ENCODE results near the gene TRIM26.

TRIM26 gene

DNA sequence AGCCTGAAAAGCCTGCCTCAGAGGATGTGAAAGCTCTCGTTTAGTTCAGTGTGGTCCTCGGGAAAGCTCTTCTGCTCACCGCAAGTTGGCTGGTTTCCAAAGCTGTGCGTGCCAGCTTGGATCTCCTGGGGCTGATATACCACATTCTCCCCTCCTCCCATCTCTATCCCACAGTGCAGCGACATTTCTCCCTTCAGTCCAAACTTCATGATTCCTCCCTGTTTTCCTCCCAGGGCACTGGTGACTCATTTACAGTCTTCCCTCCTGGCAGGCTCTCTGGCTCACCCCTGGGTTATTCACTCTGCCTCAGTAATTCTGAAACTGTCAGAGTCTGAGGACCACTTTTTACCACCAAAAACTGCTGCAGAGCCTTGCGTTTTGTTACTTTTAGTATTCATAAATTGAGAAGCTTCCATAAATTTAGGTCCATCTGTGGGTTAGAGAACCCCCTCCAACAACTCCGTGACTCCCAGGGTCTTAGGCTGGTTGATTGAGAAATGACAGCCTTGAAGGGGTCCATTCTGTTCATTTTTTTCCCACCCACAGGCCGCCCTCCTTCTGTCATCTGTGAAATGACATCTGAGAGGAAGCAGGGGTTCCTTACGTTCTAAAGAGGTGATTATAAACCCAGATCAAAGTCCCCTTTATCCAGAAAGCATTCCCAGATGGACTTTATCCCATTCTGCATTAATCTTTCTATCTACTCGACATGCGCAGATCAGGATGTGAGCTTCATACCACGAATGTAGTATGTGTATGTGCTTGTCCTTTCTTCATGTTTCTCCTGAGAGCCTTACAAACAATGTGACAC, 58.3 kb downstream of the TRIM26 start:
- no peak for DNase-seq
- Histone ChIP-seq H3K36me3 (ENCODE audit: control insufficient read depth, insufficient read depth, low read length) (no peaks in the 10 kb centered on the region), H3K4me1 (ENCODE audit: control insufficient read depth, insufficient read depth, low read length, poor library complexity, severe bottlenecking) (no peaks in the 10 kb centered on the region), H3K9me3 (ENCODE audit: control insufficient read depth, low read length) (no peaks in the 10 kb centered on the region), H3K4me3 (ENCODE audit: insufficient read depth, low read depth, low read length, poor library complexity, severe bottlenecking) (no peak overlapping the region), H3K27ac (ENCODE audit: insufficient read depth, low read length, poor library complexity, severe bottlenecking) (no peak overlapping the region), H3K27me3 (replicated peaks; ENCODE audit: control insufficient read depth, insufficient read depth, low read length, poor library complexity, severe bottlenecking) (no peaks in the 10 kb centered on the region)

- DNase-seq: no peak
- H3K36me3 ChIP-seq (ENCODE audit: control insufficient read depth, insufficient read depth, low read length): no peaks in the 10 kb centered on the region
Measured at GRCh38 chr6:30154061-30154460, 59.1 kb downstream of the TRIM26 start.

GRCh38 chr6:30152910-30153610, 60.1 kb downstream of the TRIM26 start:
- H3K27me3 ChIP-seq (replicated peaks; ENCODE audit: control insufficient read depth, insufficient read depth, low read length, poor library complexity, severe bottlenecking): no peaks in the 10 kb centered on the region
- no peak for DNase-seq
- H3K4me3 ChIP-seq (ENCODE audit: insufficient read depth, low read depth, low read length, poor library complexity, severe bottlenecking): no peak overlapping the region
- H3K9me3 ChIP-seq (ENCODE audit: control insufficient read depth, low read length): no peaks in the 10 kb centered on the region
- H3K36me3 ChIP-seq (ENCODE audit: control insufficient read depth, insufficient read depth, low read length): no peaks in the 10 kb centered on the region
- H3K4me1 ChIP-seq (ENCODE audit: control insufficient read depth, insufficient read depth, low read length, poor library complexity, severe bottlenecking): no peaks in the 10 kb centered on the region
- no peak overlapping the region for H3K27ac ChIP-seq (ENCODE audit: insufficient read depth, low read length, poor library complexity, severe bottlenecking)

More at GRCh38 chr6:30154061-30154460, 59.1 kb downstream of the TRIM26 start:
- no peaks in the 10 kb centered on the region for H3K27me3 ChIP-seq (replicated peaks; ENCODE audit: control insufficient read depth, insufficient read depth, low read length, poor library complexity, severe bottlenecking)
- H3K4me1 ChIP-seq (ENCODE audit: control insufficient read depth, insufficient read depth, low read length, poor library complexity, severe bottlenecking): no peaks in the 10 kb centered on the region
- H3K27ac ChIP-seq (ENCODE audit: insufficient read depth, low read length, poor library complexity, severe bottlenecking): no peak overlapping the region
- no peaks in the 10 kb centered on the region for H3K9me3 ChIP-seq (ENCODE audit: control insufficient read depth, low read length)
- H3K4me3 ChIP-seq (ENCODE audit: insufficient read depth, low read depth, low read length, poor library complexity, severe bottlenecking): no peak overlapping the region

DNA sequence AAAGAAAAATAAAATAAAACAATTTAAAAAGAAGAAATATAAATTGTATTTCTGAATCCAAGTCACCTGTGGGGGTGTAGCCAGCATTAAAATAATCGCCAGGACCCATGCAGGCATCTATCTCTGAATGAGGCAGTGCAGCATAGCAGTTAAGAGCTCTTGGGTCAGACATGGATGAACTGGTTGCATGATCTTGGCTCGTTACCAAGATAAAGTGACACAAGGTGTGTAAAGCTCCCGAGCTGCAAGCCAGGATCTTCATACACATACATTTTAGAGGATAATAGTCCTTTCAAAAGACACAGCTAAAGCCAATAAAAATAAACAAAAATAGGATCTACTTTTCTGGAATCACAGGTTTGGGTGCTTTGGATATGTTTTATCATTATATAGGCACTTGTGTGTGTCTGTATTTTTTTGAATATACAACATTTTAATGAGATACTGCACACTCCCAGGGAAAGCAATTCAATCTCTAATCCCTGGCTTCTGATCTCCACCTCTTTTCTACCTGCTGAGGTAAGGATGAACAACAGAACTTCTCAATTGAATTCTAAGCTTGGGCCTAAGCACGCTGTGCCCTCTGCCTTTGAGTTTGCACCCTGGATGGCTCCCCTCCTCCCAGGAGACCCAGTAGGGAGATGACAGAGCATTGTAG, 61.1 kb downstream of the TRIM26 start:
- no peaks in the 10 kb centered on the region for H3K36me3 ChIP-seq (ENCODE audit: control insufficient read depth, insufficient read depth, low read length)
- DNase-seq: no peak
- H3K27ac ChIP-seq (ENCODE audit: insufficient read depth, low read length, poor library complexity, severe bottlenecking): no peak overlapping the region
- no peak overlapping the region for H3K4me3 ChIP-seq (ENCODE audit: insufficient read depth, low read depth, low read length, poor library complexity, severe bottlenecking)
- no peaks in the 10 kb centered on the region for H3K9me3 ChIP-seq (ENCODE audit: control insufficient read depth, low read length)
- H3K4me1 ChIP-seq (ENCODE audit: control insufficient read depth, insufficient read depth, low read length, poor library complexity, severe bottlenecking): no peaks in the 10 kb centered on the region
- peaks cover under 1% of the 10 kb centered on the region for H3K27me3 ChIP-seq (replicated peaks; ENCODE audit: control insufficient read depth, insufficient read depth, low read length, poor library complexity, severe bottlenecking)

DNA sequence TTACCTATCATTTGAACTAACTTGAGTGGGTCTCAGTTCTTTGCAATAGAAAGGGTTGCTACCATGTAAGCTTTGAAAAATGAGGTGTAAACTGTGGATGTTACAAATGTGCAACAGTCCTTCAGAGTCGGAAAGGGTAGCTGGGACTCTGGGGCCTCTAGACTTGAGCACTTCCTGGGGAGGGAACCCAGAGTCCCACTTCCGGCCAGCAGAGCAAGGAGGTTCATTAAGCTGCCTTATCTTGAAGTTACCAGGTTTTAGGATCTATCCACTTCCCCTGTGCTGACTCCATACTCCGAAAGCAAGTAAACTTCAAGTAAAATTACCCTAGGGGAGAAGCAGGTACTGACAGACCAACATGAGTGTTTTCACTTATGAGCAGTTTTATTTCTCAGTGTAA, 61.6 kb downstream of the TRIM26 start:
- Histone ChIP-seq H3K9me3 (ENCODE audit: control insufficient read depth, low read length) (no peaks in the 10 kb centered on the region), H3K4me1 (ENCODE audit: control insufficient read depth, insufficient read depth, low read length, poor library complexity, severe bottlenecking) (no peaks in the 10 kb centered on the region), H3K4me3 (ENCODE audit: insufficient read depth, low read depth, low read length, poor library complexity, severe bottlenecking) (no peak overlapping the region), H3K27ac (ENCODE audit: insufficient read depth, low read length, poor library complexity, severe bottlenecking) (no peak overlapping the region), H3K36me3 (ENCODE audit: control insufficient read depth, insufficient read depth, low read length) (no peaks in the 10 kb centered on the region), H3K27me3 (replicated peaks; ENCODE audit: control insufficient read depth, insufficient read depth, low read length, poor library complexity, severe bottlenecking) (peaks cover 3% of the 10 kb centered on the region)
- no peak for DNase-seq

DNA sequence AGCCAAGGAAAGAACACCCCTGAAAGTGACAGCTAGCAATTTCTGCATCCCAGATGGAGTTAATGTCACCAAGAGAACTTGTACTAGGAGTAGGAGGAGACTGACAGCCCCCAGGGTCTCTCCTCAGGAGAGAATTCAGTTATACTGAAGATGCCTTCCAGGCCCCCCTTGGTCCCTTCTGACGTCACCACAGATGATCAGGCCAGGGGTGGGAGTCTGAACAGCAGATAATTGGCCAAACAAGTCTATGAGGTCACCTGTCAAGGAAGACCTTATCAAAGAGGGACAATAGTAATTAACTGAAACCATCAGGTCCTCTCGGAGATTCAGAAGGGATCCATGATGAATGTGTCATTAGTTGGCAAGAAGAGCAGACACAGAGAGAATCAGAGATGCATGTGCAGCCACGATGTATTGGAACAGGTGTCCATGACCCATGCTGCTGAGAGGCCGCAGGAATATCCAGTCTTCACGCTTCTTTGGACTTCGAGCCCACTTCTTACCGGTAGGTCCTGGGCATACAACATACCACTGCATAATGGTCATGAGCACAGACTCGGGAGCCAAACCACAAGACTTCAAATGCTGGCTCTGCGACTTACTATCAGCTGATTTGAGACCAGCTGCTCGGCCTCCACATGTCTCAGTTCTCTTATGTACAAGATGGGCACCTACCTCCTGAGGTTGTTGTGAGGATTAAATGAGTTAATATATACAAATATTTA, 62.4 kb downstream of the TRIM26 start:
- Histone ChIP-seq H3K27ac (ENCODE audit: insufficient read depth, low read length, poor library complexity, severe bottlenecking) (no peak overlapping the region), H3K4me1 (ENCODE audit: control insufficient read depth, insufficient read depth, low read length, poor library complexity, severe bottlenecking) (no peaks in the 10 kb centered on the region), H3K4me3 (ENCODE audit: insufficient read depth, low read depth, low read length, poor library complexity, severe bottlenecking) (no peak overlapping the region), H3K27me3 (replicated peaks; ENCODE audit: control insufficient read depth, insufficient read depth, low read length, poor library complexity, severe bottlenecking) (peaks cover 3% of the 10 kb centered on the region), H3K36me3 (ENCODE audit: control insufficient read depth, insufficient read depth, low read length) (no peaks in the 10 kb centered on the region), H3K9me3 (ENCODE audit: control insufficient read depth, low read length) (no peaks in the 10 kb centered on the region)
- no peak for DNase-seq

GRCh38 chr6:30149858-30150550, 63.2 kb downstream of the TRIM26 start:
- peaks cover 3% of the 10 kb centered on the region for H3K27me3 ChIP-seq (replicated peaks; ENCODE audit: control insufficient read depth, insufficient read depth, low read length, poor library complexity, severe bottlenecking)
- H3K4me1 ChIP-seq (ENCODE audit: control insufficient read depth, insufficient read depth, low read length, poor library complexity, severe bottlenecking): no peaks in the 10 kb centered on the region
- no peaks in the 10 kb centered on the region for H3K36me3 ChIP-seq (ENCODE audit: control insufficient read depth, insufficient read depth, low read length)
- DNase-seq: no peak
- no peaks in the 10 kb centered on the region for H3K9me3 ChIP-seq (ENCODE audit: control insufficient read depth, low read length)
- H3K27ac ChIP-seq (ENCODE audit: insufficient read depth, low read length, poor library complexity, severe bottlenecking): no peak overlapping the region
- H3K4me3 ChIP-seq (ENCODE audit: insufficient read depth, low read depth, low read length, poor library complexity, severe bottlenecking): no peak overlapping the region

- no peaks in the 10 kb centered on the region for H3K4me1 ChIP-seq (ENCODE audit: control insufficient read depth, insufficient read depth, low read length, poor library complexity, severe bottlenecking)
- H3K4me3 ChIP-seq (ENCODE audit: insufficient read depth, low read depth, low read length, poor library complexity, severe bottlenecking): no peak overlapping the region
- no peak for DNase-seq
- H3K27ac ChIP-seq (ENCODE audit: insufficient read depth, low read length, poor library complexity, severe bottlenecking): no peak overlapping the region
- peaks cover 3% of the 10 kb centered on the region for H3K27me3 ChIP-seq (replicated peaks; ENCODE audit: control insufficient read depth, insufficient read depth, low read length, poor library complexity, severe bottlenecking)
- H3K9me3 ChIP-seq (ENCODE audit: control insufficient read depth, low read length): no peaks in the 10 kb centered on the region
- no peaks in the 10 kb centered on the region for H3K36me3 ChIP-seq (ENCODE audit: control insufficient read depth, insufficient read depth, low read length)
Measured at GRCh38 chr6:30149234-30149633, 64.0 kb downstream of the TRIM26 start.

- no peaks in the 10 kb centered on the region for H3K4me1 ChIP-seq (ENCODE audit: control insufficient read depth, insufficient read depth, low read length, poor library complexity, severe bottlenecking)
- no peak for DNase-seq
- peaks cover 3% of the 10 kb centered on the region for H3K27me3 ChIP-seq (replicated peaks; ENCODE audit: control insufficient read depth, insufficient read depth, low read length, poor library complexity, severe bottlenecking)
Measured at GRCh38 chr6:30147096-30147495, 66.1 kb downstream of the TRIM26 start.

More at GRCh38 chr6:30147096-30147495, 66.1 kb downstream of the TRIM26 start:
- no peaks in the 10 kb centered on the region for H3K36me3 ChIP-seq (ENCODE audit: control insufficient read depth, insufficient read depth, low read length)
- no peaks in the 10 kb centered on the region for H3K9me3 ChIP-seq (ENCODE audit: control insufficient read depth, low read length)
- H3K4me3 ChIP-seq (ENCODE audit: insufficient read depth, low read depth, low read length, poor library complexity, severe bottlenecking): no peak overlapping the region
- no peak overlapping the region for H3K27ac ChIP-seq (ENCODE audit: insufficient read depth, low read length, poor library complexity, severe bottlenecking)
